D721Med (cell line): ENCODE data around the gene MYMK.

Experiments used
- DNase-seq: peaks from one replicate; pipeline ENCODE4 v3.0.0; 2011; ENCODE audit warnings: low spot score; ENCODE audit not compliant: insufficient read length
- FAIRE-seq: peaks from 2 replicates; lab custom pipeline; 2011; peaks lifted over from hg19 to GRCh38; lab: Jason Lieb, UNC
- TF ChIP-seq, protein P1 (sequence below): IDR thresholded peaks from 2 replicates; pipeline ENCODE4 v1.5.1; 2012; ENCODE audit warnings: mild to moderate bottlenecking, control low read depth; ENCODE audit not compliant: insufficient read depth; ENCODE audit errors: missing control alignments

Gene MYMK

DNA sequence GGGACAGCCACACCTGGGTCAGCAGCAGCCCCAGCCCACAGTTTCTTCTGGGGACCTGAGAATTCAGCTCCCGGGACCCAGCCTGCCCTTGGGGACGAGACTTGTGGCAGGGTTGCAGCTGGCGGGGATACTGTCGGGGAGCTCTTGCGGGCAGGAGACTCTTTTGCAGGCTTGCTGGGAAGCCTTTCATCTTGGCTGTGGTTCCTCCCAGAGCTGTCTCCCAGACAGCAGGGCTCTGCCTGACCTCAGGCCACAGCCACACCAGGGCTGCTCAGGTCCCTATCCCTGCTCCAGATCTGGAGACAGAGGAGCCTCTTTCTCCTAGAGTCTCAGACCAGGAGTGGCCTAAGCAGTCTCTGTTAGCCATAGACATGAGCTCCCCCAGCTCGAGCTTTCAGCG is 4.7 kb upstream of the MYMK start:
- TF ChIP-seq, protein P1, sequence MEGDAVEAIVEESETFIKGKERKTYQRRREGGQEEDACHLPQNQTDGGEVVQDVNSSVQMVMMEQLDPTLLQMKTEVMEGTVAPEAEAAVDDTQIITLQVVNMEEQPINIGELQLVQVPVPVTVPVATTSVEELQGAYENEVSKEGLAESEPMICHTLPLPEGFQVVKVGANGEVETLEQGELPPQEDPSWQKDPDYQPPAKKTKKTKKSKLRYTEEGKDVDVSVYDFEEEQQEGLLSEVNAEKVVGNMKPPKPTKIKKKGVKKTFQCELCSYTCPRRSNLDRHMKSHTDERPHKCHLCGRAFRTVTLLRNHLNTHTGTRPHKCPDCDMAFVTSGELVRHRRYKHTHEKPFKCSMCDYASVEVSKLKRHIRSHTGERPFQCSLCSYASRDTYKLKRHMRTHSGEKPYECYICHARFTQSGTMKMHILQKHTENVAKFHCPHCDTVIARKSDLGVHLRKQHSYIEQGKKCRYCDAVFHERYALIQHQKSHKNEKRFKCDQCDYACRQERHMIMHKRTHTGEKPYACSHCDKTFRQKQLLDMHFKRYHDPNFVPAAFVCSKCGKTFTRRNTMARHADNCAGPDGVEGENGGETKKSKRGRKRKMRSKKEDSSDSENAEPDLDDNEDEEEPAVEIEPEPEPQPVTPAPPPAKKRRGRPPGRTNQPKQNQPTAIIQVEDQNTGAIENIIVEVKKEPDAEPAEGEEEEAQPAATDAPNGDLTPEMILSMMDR, result no peak
- DNase-seq, result no peak
- FAIRE-seq, result no peak

DNA sequence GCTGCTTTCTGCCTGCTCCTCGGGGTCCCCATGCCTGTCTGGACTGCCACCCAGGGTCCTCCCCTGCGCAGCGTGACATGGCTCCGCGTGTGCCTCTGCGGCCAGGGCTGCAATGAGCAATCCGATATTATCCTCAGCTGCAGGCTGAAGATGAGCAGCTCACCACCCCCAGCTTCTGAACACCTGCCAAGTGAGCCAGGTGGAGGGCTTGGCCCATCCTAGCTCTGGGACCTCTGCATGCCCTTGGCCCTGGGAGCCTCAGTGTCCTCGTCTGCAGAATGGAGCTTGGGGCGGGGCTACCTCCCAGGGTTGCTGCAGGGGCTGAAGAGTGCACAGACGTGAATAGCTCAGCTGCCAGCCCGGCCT is 4.1 kb upstream of the MYMK start:
- TF ChIP-seq, protein P1, result no peak
- FAIRE-seq (no peak), DNase-seq (no peak)

DNA sequence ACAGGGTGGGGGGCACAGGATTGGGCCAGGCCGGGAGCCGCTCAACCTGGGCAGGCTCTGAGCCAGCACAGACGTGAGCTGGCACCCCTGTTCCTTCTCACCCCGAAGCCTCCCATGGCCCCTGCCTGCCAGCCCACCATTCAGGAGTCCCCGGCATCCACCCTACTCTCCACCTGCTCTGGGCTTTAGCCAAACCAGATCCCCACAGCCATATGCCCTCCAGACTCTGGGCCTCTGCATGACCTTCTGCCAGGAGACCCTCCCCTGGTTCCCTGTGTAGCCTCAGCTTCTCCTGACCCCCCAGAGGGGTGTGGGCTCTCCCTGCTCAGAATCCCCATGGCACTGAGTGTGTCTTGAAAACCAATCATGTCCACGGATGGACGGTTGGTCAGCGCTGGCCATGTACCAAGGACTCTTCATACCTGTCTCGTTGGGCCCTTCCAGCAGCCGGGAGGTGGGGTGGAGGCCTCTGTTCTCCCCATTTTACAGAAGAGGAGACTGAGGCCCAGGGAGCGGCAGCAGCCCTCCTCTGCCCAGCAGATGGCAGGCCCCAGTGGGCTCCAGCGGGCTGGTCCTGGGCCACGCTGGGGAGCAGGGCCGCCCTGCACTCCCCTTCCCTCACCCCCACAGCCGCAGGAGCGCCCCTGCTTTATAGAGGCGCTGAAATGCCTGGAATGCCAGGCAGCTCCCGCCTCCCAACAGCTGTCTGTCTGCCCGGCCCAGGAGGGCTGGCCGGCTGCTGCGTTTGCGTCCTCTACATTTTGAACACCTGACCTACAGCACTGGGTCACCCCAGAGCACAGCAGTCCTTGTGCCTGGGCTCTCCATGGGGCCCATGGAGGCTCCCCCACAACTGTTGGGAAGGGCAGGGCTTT is 3.5 kb upstream of the MYMK start:
- TF ChIP-seq, protein P1, result no peak
- FAIRE-seq (no peak), DNase-seq (no peak)

DNA sequence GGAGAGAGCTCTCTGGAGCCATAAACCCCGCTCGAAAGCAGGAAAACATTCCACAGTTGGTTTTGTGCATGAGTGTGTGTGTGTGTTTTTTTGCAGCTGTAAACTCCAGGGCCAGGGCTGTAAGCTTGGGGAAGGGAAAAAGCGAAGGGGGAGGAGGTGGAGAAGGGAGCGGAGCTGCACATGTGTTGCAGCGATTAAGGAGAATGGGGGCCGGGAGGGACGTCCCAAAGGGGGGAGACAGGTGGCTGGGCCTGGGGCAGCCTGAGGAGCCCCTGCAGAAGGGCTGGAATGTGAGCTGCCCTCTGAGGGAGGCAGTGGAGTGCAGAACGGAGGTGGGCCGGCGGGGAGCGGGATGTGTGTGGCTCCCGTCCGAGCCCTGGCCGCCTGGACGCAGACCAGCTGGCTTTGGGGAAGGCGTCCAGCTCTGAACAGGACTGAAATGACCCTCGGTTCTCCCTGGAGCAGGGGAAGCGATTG is 2.7 kb upstream of the MYMK start:
- no peak for FAIRE-seq
- no peak for DNase-seq
- TF ChIP-seq, protein P1, result no peak

DNA sequence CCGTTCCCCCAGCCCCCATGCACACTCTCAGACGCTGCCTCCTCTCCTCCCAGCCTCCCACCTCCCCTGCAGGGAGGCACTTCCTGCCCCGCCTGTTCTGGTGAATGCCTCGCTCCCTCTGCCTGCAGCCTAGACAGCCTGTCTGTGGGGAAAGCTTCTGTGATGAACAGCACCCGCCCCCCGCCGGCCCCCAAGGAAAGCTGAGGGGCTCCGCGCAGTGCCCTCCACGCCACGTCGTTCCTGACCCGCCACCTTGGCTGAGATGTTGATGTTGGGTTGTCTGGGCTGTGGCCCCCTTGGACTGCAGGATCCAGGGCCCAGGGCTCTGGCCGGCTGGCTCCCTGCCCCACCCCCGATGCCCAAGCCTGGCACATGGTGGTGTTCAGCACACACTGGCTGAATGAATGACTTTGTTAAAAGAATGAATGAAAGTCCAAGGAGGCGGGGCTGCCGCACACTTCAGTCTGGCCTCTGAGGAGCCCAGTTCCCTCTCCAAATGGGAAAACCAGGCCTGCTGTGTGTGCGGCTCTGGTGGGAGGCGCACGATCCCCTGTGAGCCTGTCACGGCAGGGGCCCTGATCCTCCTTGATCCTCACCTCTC is 2.1 kb upstream of the MYMK start:
- TF ChIP-seq, protein P1, result no peak
- DNase-seq, result no peak
- no peak for FAIRE-seq

DNA sequence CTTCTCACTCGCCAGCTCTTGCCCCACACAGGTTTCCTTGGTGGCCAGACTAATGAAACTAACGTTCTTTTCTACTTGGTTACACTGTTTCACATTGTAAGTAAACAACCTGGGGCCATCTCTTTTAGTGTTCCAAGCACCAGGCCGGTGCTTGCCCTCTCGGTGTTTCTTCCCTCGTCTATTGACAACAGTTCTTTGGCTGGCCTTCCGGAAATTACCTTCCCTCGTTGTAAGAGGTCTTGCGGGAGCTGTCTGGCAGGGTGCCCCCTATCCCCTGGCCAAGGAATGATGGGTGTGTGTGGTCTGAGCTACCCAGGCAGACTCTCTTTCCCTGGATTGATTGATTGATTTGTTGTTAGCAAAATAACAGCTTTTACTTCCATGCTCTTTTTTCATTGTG is 918 bp upstream of the MYMK start:
- TF ChIP-seq, protein P1, result no peak
- no peak for FAIRE-seq
- DNase-seq, result no peak

DNA sequence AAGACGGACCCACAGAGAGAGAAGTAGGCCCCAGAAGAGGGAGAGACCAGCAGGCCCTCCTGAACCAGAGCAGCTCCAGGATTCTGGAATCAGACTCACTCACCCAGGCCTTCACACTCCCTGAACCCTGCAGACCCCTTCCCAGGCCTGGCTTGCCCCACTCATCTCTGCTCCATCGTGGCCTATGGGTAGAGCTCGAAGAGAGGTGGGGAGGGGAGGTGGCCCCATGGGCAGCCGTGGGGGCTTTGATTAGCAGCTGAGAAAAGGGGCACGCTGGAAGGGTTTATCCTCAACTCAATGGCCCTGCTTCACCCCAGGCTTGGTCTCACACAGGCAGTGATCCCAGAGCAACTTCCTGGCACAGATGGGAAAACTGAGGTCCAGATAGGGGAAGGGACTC is 613 bp downstream of the MYMK start:
- TF ChIP-seq, protein P1, result no peak
- no peak for DNase-seq
- no peak for FAIRE-seq
